A673 (cell line): ENCODE measurements around the gene RGP1.

ENCODE experiments used
- CTCF ChIP-seq: fragments of 300-800, 200-600 bp; sonication (generic); conservative IDR thresholded peaks from 2 replicates; pipeline ENCODE4 v1.5.1; 2017; ENCODE audit warnings: low read depth, mild to moderate bottlenecking, antibody characterized with exemption, low read length, moderate library complexity, mixed read lengths
- EZH2 ChIP-seq: fragments of 200-600 bp; sonication (generic); IDR thresholded peaks from 2 replicates; pipeline ENCODE4 v1.6.1; 2017; ENCODE audit warnings: borderline replicate concordance, low read depth, mild to moderate bottlenecking, mixed read lengths, antibody characterized with exemption, low read length; ENCODE audit not compliant: poor library complexity, severe bottlenecking

GRCh38 chr9:35716230-35716629 is 32.9 kb upstream of the RGP1 start:
- TF ChIP-seq CTCF (no peak), EZH2 (no peak)
